ENCODE data around the gene NPHP4. TPM values are rescaled to one million over a fixed set of nuclear protein-coding genes. Genes with fewer than 3 reads are reported as not detected.

Gene NPHP4
- total RNA-seq, 1 donor = 8.0 TPM

- Histone ChIP-seq H3K9me3 (ENCODE audit: low read depth, low read length) (no peaks in the 10 kb centered on the region), H2AFZ (ENCODE audit: low read length) (no peak overlapping the region), H3K4me1 (ENCODE audit: insufficient read depth, low read length) (peaks cover 4% of the 10 kb centered on the region), H3K27ac (ENCODE audit: low read depth, low read length) (no peak overlapping the region), H3K4me2 (ENCODE audit: insufficient read depth, low read length) (no peak overlapping the region), H3K27me3 (ENCODE audit: insufficient read depth, low read length) (no peaks in the 10 kb centered on the region), H3K79me2 (ENCODE audit: insufficient read depth, low read length) (no peaks in the 10 kb centered on the region), H4K20me1 (ENCODE audit: insufficient read depth, low read length) (peaks cover 10% of the 10 kb centered on the region), H3K36me3 (ENCODE audit: insufficient read depth, low read length) (no peaks in the 10 kb centered on the region), H3K4me3 (ENCODE audit: insufficient read depth, low read length) (no peak overlapping the region)
- TF ChIP-seq, protein P1, sequence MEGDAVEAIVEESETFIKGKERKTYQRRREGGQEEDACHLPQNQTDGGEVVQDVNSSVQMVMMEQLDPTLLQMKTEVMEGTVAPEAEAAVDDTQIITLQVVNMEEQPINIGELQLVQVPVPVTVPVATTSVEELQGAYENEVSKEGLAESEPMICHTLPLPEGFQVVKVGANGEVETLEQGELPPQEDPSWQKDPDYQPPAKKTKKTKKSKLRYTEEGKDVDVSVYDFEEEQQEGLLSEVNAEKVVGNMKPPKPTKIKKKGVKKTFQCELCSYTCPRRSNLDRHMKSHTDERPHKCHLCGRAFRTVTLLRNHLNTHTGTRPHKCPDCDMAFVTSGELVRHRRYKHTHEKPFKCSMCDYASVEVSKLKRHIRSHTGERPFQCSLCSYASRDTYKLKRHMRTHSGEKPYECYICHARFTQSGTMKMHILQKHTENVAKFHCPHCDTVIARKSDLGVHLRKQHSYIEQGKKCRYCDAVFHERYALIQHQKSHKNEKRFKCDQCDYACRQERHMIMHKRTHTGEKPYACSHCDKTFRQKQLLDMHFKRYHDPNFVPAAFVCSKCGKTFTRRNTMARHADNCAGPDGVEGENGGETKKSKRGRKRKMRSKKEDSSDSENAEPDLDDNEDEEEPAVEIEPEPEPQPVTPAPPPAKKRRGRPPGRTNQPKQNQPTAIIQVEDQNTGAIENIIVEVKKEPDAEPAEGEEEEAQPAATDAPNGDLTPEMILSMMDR (IDR thresholded peaks at IDR 0.05; ENCODE audit: extremely low read depth, low read depth, low read length) = no peak
- peak; percentile 68 for DNase-seq (ENCODE audit: insufficient read length, low spot score, missing footprints)
Measured at GRCh38 chr1:5998051-5998905, 6.1 kb upstream of the NPHP4 start.

GRCh38 chr1:5997316-5997715 lies 5.1 kb upstream of the NPHP4 start:
- H3K9me3 ChIP-seq (ENCODE audit: low read depth, low read length) = no peaks in the 10 kb centered on the region
- no peak overlapping the region for H3K27ac ChIP-seq (ENCODE audit: low read depth, low read length)
- H3K79me2 ChIP-seq (ENCODE audit: insufficient read depth, low read length) = no peaks in the 10 kb centered on the region
- H4K20me1 ChIP-seq (ENCODE audit: insufficient read depth, low read length) = peaks cover 8% of the 10 kb centered on the region
- H3K4me1 ChIP-seq (ENCODE audit: insufficient read depth, low read length) = peaks cover 7% of the 10 kb centered on the region
- H3K36me3 ChIP-seq (ENCODE audit: insufficient read depth, low read length) = no peaks in the 10 kb centered on the region
- TF ChIP-seq, protein P1 (IDR thresholded peaks at IDR 0.05; ENCODE audit: extremely low read depth, low read depth, low read length) = no peak
- peak; percentile 81 for DNase-seq (ENCODE audit: insufficient read length, low spot score, missing footprints)
- H3K27me3 ChIP-seq (ENCODE audit: insufficient read depth, low read length) = no peaks in the 10 kb centered on the region
- H2AFZ ChIP-seq (ENCODE audit: low read length) = no peak overlapping the region
- no peak overlapping the region for H3K4me2 ChIP-seq (ENCODE audit: insufficient read depth, low read length)
- H3K4me3 ChIP-seq (ENCODE audit: insufficient read depth, low read length) = no peak overlapping the region

- no peak overlapping the region for H2AFZ ChIP-seq (ENCODE audit: low read length)
- TF ChIP-seq, protein P1 (IDR thresholded peaks at IDR 0.05; ENCODE audit: extremely low read depth, low read depth, low read length) = no peak
- H3K9me3 ChIP-seq (ENCODE audit: low read depth, low read length) = no peaks in the 10 kb centered on the region
- H3K79me2 ChIP-seq (ENCODE audit: insufficient read depth, low read length) = no peaks in the 10 kb centered on the region
- peaks cover 7% of the 10 kb centered on the region for H3K4me1 ChIP-seq (ENCODE audit: insufficient read depth, low read length)
- no peaks in the 10 kb centered on the region for H3K36me3 ChIP-seq (ENCODE audit: insufficient read depth, low read length)
- peaks cover 6% of the 10 kb centered on the region for H4K20me1 ChIP-seq (ENCODE audit: insufficient read depth, low read length)
- no peaks in the 10 kb centered on the region for H3K27me3 ChIP-seq (ENCODE audit: insufficient read depth, low read length)
- H3K27ac ChIP-seq (ENCODE audit: low read depth, low read length) = no peak overlapping the region
- no peak overlapping the region for H3K4me2 ChIP-seq (ENCODE audit: insufficient read depth, low read length)
- no peak overlapping the region for H3K4me3 ChIP-seq (ENCODE audit: insufficient read depth, low read length)
- DNase-seq (ENCODE audit: insufficient read length, low spot score, missing footprints) = peak; percentile 81
Measured at GRCh38 chr1:5996641-5997270, 4.5 kb upstream of the NPHP4 start.
